Right lobe of liver (tissue), 6 donors: ENCODE measurements around the gene KCNJ16. TPM values are rescaled to one million over a fixed set of nuclear protein-coding genes. Genes with fewer than 3 reads are reported as not detected.

ENCODE experiments used
- ATAC-seq, 4 donors: fragments of 200-7000 bp; cut with Tn5 transposase; one replicate each; pipeline ENCODE4 v1.9.1; 2020; ENCODE audit warnings: mild to moderate bottlenecking in 4 of 4, moderate library complexity in 4 of 4
- DNase-seq, 3 donors: peaks; one replicate each; pipeline ENCODE4 v3.0.0-alpha.2; 2020
- H3K27ac ChIP-seq, 3 donors: fragments of 200-600 bp; one replicate each; pipeline ENCODE4 v1.8.0; 2022
- H3K27me3 ChIP-seq, 2 donors: fragments of 200-600 bp; one replicate each; pipeline ENCODE4 v1.8.0; 2022
- H3K36me3 ChIP-seq, 4 donors: fragments of 200-600 bp; sonication (generic) in 1 of 4; one replicate each; pipeline versions ENCODE4 v1.5.1 to v1.8.0; 2017 to 2022; ENCODE audit warnings: control low read depth in 1 of 4
- H3K4me1 ChIP-seq, 4 donors: fragments of 200-600 bp; sonication (generic) in 1 of 4; one replicate each; pipeline versions ENCODE4 v1.5.1 to v1.8.0; 2017 to 2022; ENCODE audit warnings: control low read depth in 1 of 4
- H3K4me3 ChIP-seq, 3 donors: fragments of 200-600 bp; one replicate each; pipeline ENCODE4 v1.8.0; 2022
- H3K9me3 ChIP-seq, 4 donors: fragments of 200-600 bp; sonication (generic) in 1 of 4; one replicate each; pipeline versions ENCODE4 v1.5.1 to v1.8.0; 2017 to 2022; ENCODE audit warnings: control low read depth in 1 of 4
- POLR2A ChIP-seq: fragments of 450-650 bp; IDR thresholded peaks from one replicate; pipeline ENCODE4 v1.6.1; 2017; ENCODE audit warnings: antibody characterized with exemption, mild to moderate bottlenecking
- WGBS: methylation state at CpG from one replicate; pipeline ENCODE4 v1.1.6; 2018; ENCODE audit warnings: low coverage, low lambda C conversion rate; ENCODE audit not compliant: insufficient coverage; ENCODE audit errors: missing lambda C conversion rate; 5-methylcytosine and 5-hydroxymethylcytosine counted together
- intact Hi-C, 2 donors: fragments of 100-400 bp; cut with DNase I; formaldehyde crosslinking; loops; one replicate each; pipeline versions ENCODE4 v1.11.2 to v1.14.1; 2022
- total RNA-seq, 6 experiments: library from RNA; depleted of rRNA in 2 of 6; stranded (reverse); fragments of >200 nt in 2 of 6; fragmentation: NEBNext Ultra II Directional in 3 of 6; extraction: Animal tissue kit (Norgen Biotek cat#: 25700) in 3 of 6; gene quantifications; one replicate each; pipeline versions ENCODE4 v1.1.0 to v1.2.4, GENCODE V29; 2016 to 2023
- TF ChIP-seq, protein P1 (sequence below), 4 donors: fragments of 200-600 bp in 3 of 4; fragments of 450-650 bp in 1 of 4; IDR thresholded peaks; one replicate each; pipeline versions ENCODE4 v1.5.1 to v1.8.0; 2016 to 2022; ENCODE audit warnings: antibody characterized with exemption in 4 of 4, mild to moderate bottlenecking in 2 of 4
- donor health status: DM: no; HTN: yes; CAD: no.
- donor health status: DM: no; HTN: no; CAD: no.
- donor health status: DM: no; HTN: no; CAD: no.
- donor health status: DM: no; HTN: yes; CAD: no.
- donor health status: DM: no; HTN: yes; CAD: no.

KCNJ16 gene
- total RNA-seq, 6 experiments from 2014 or later = 0.07 to 2.1 (median 0.85) TPM

GRCh38 chr17:70138291-70138865, 63.4 kb downstream of the KCNJ16 start:
- ATAC-seq (no peak), DNase-seq (no peak)
- H3K36me3 ChIP-seq = no peaks in the 10 kb centered on the region
- no peaks in the 10 kb centered on the region for H3K9me3 ChIP-seq
- intact Hi-C loops = no loop called here
- TF ChIP-seq, protein P1, sequence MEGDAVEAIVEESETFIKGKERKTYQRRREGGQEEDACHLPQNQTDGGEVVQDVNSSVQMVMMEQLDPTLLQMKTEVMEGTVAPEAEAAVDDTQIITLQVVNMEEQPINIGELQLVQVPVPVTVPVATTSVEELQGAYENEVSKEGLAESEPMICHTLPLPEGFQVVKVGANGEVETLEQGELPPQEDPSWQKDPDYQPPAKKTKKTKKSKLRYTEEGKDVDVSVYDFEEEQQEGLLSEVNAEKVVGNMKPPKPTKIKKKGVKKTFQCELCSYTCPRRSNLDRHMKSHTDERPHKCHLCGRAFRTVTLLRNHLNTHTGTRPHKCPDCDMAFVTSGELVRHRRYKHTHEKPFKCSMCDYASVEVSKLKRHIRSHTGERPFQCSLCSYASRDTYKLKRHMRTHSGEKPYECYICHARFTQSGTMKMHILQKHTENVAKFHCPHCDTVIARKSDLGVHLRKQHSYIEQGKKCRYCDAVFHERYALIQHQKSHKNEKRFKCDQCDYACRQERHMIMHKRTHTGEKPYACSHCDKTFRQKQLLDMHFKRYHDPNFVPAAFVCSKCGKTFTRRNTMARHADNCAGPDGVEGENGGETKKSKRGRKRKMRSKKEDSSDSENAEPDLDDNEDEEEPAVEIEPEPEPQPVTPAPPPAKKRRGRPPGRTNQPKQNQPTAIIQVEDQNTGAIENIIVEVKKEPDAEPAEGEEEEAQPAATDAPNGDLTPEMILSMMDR (IDR thresholded peaks at IDR 0.05) = no peak
- TF ChIP-seq POLR2A = no peak
- H3K27ac ChIP-seq = no peak overlapping the region
- no peaks in the 10 kb centered on the region for H3K27me3 ChIP-seq
- no peak overlapping the region for H3K4me3 ChIP-seq
- 72% methylated on average over 2 of the region's 3 CpGs for WGBS
- no peaks in the 10 kb centered on the region for H3K4me1 ChIP-seq

- Histone ChIP-seq H3K27ac (no peak overlapping the region), H3K27me3 (no peaks in the 10 kb centered on the region), H3K4me3 (no peak overlapping the region), H3K9me3 (no peaks in the 10 kb centered on the region), H3K36me3 (no peaks in the 10 kb centered on the region), H3K4me1 (no peaks in the 10 kb centered on the region)
- TF ChIP-seq POLR2A = no peak
- TF ChIP-seq, protein P1 (IDR thresholded peaks at IDR 0.05) = no peak
- ATAC-seq (no peak), DNase-seq (no peak)
- intact Hi-C loops = no loop called here
- WGBS = 47% methylated on average over 3 of the region's 3 CpGs
Measured at GRCh38 chr17:70139449-70139993, 64.5 kb downstream of the KCNJ16 start.

DNA sequence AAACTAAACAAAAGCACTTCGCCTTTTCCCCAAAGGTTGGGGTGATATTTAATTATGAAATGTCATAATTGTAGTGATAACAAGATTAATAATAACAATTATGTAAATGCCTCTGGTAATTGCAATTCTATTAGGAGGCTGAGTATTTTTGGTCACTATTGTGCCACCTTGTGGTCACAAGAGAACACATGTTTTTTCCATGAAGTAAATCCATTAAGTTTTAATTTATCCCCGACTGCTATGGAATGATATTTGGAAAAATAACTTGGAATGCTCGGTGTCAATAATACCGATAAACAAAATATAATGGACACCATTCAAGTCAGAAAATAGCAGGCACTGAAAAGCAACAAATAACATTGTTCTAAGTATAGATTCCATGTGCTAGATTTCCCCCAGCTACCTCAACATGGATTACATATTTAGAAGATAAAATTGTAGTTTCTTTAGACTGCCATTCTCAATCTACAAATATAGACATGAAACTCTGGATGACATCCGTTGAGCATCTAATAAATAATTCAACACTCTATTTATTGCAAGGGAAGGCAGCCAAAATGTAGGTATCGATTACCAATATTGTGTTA, 69.3 kb downstream of the KCNJ16 start:
- Histone ChIP-seq H3K27me3 (no peaks in the 10 kb centered on the region), H3K9me3 (no peaks in the 10 kb centered on the region), H3K4me3 (no peak overlapping the region), H3K36me3 (no peaks in the 10 kb centered on the region), H3K4me1 (no peaks in the 10 kb centered on the region), H3K27ac (no peak overlapping the region)
- no peak for DNase-seq
- WGBS = 21% methylated on average over 6 of the region's 6 CpGs
- intact Hi-C loops = loop anchor here in 1 of 2 donors (10.0 kb wide), 1 partner anchor 540 kb away; no protein-coding TSS in a partner anchor
- ATAC-seq = peak; percentile 42 to 56 (median 50)
- TF ChIP-seq POLR2A = no peak
- TF ChIP-seq, protein P1 (IDR thresholded peaks at IDR 0.05) = peak; percentile 61 to 73 (median 66)

- no peak for ATAC-seq
- TF ChIP-seq, protein P1 (IDR thresholded peaks at IDR 0.05) = no peak
- TF ChIP-seq POLR2A = no peak
- intact Hi-C loops = no loop called here
- Histone ChIP-seq H3K9me3 (no peaks in the 10 kb centered on the region), H3K27ac (no peak overlapping the region), H3K4me3 (no peak overlapping the region), H3K36me3 (no peaks in the 10 kb centered on the region), H3K4me1 (no peaks in the 10 kb centered on the region), H3K27me3 (no peaks in the 10 kb centered on the region)
- no peak for DNase-seq
- 93% methylated on average over 3 of the region's 3 CpGs for WGBS
Measured at GRCh38 chr17:70153210-70153609, 78.2 kb downstream of the KCNJ16 start.
